GM18520 (cell line): ENCODE measurements around the gene EIF2S1.

Experiments
- ATAC-seq: cut with Tn5 transposase; IDR thresholded peaks from one replicate; pipeline ENCODE4 v1.9.1; 2021; ENCODE audit not compliant: unreplicated experiment

The EIF2S1 gene

DNA sequence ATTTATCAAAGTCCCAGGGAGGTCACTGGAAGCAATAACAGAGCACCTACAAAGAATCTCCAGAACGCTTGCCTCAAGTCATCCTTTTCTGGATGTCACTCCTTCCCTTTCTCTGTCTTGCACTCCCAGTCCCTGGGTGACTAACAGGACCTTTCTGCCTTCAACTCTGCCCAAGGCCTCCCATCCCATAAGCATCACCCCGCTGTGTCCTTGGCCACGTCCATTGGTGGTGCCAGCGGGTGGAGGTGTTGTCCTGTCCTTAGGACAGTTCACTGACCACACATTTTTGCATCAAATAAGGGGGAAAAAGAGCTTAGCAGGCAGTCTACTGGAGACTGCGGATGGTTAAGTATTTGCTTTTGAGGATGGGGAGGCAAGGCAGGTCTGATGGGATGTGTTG lies 75.5 kb downstream of the EIF2S1 start:
- no peak for ATAC-seq
